ENCODE measurements around the gene ZFYVE27. TPM values are rescaled to one million over a fixed set of nuclear protein-coding genes. Genes with fewer than 3 reads are reported as not detected.

ZFYVE27 gene
- polyA plus RNA-seq, 1 donor from 2014 or later = 135 TPM

DNA sequence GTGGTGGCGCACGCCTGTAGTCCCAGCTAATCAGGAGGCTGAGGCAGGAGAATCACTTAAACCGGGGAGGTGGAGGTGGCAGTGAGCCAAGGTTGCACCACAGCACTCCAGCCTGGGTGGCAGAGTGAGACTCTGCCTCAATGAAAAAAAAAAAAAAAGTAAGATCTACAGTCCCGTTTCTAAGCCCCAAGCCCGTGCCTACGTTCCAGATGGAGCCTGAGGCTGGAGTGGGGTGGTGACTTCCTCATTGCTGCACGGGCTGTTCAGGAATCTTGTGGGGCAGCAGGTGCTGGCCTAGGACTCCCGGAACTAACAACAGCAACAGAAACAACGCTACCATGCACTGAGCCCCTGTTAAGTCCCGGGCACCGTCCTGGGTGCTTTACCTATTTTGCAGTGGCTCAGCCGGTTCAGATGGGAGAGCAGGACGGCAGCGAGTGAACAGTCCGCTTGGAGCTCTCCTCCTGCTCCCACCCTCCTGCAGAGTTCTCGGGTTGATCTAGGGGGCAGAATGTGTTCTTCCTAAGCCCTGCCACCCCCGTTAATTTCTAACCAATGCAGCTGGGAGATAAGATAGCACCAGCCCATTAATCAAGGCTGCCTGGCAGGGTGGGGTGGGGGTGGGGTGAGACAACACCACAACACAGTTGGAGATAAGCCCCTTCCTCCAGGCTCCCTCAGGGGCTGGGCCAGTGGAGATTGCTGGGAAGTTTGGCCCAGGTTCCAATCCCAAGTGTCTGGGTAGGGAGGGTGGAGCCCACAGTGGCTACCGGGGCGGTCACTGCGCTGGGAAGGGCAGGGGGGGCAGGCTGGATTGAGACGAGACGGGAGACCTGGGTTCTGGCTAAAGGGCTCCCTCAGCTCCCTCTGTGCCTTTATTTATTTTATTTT is 51.9 kb downstream of the ZFYVE27 start:
- H3F3A ChIP-seq (ENCODE audit: insufficient read depth, low read length, poor library complexity, severe bottlenecking) = no peaks in the 10 kb centered on the region
- H3K9me3 ChIP-seq (ENCODE audit: low read length) = no peaks in the 10 kb centered on the region
- H3K79me2 ChIP-seq (replicated peaks; ENCODE audit: insufficient read depth, low read length) = no peaks in the 10 kb centered on the region
- H3K4me2 ChIP-seq (ENCODE audit: low read length) = no peak overlapping the region
- no peak overlapping the region for H3K4me3 ChIP-seq (ENCODE audit: low read length)
- H3K9me2 ChIP-seq (ENCODE audit: insufficient read depth, low read length) = no peaks in the 10 kb centered on the region
- no peaks in the 10 kb centered on the region for H4K20me1 ChIP-seq (ENCODE audit: insufficient read depth)
- no peak overlapping the region for H2AFZ ChIP-seq (ENCODE audit: low read depth, low read length)
- no peak overlapping the region for H3K9ac ChIP-seq (ENCODE audit: low read length)
- H3K27ac ChIP-seq (ENCODE audit: low read length) = no peak overlapping the region
- no peaks in the 10 kb centered on the region for H3K36me3 ChIP-seq (ENCODE audit: insufficient read depth, low read length)
- H3K27me3 ChIP-seq (ENCODE audit: insufficient read depth, low read depth, low read length) = no peaks in the 10 kb centered on the region
- no peak for TF ChIP-seq EP300 (conservative IDR thresholded peaks at IDR 0.05; ENCODE audit: poor library complexity, severe bottlenecking)
- TF ChIP-seq REST (IDR thresholded peaks at IDR 0.05; ENCODE audit: borderline replicate concordance) = no peak
- no peak for TF ChIP-seq RAD21 (conservative IDR thresholded peaks at IDR 0.05)
- no peak for TF ChIP-seq MXI1 (conservative IDR thresholded peaks at IDR 0.05; ENCODE audit: poor library complexity, severe bottlenecking)
- TF ChIP-seq TAF1 (IDR thresholded peaks at IDR 0.05; ENCODE audit: low read depth) = no peak
- TF ChIP-seq POLR2AphosphoS5 (IDR thresholded peaks at IDR 0.05) = no peak
- TF ChIP-seq SMC3 (conservative IDR thresholded peaks at IDR 0.05; ENCODE audit: poor library complexity) = no peak
- TF ChIP-seq CTCF (IDR thresholded peaks at IDR 0.05; ENCODE audit: poor library complexity, severe bottlenecking) = no peak
- no peak for TF ChIP-seq EZH2 (IDR thresholded peaks at IDR 0.05; ENCODE audit: borderline replicate concordance, insufficient read depth, low read length, poor library complexity, severe bottlenecking)

GRCh38 chr10:97789770-97790397 is 53.0 kb downstream of the ZFYVE27 start:
- no peak overlapping the region for H3K27ac ChIP-seq (ENCODE audit: low read length)
- H3F3A ChIP-seq (ENCODE audit: insufficient read depth, low read length, poor library complexity, severe bottlenecking) = no peaks in the 10 kb centered on the region
- no peak overlapping the region for H3K4me3 ChIP-seq (ENCODE audit: low read length)
- no peaks in the 10 kb centered on the region for H3K27me3 ChIP-seq (ENCODE audit: insufficient read depth, low read depth, low read length)
- H4K20me1 ChIP-seq (ENCODE audit: insufficient read depth) = no peaks in the 10 kb centered on the region
- H3K4me2 ChIP-seq (ENCODE audit: low read length) = no peak overlapping the region
- no peaks in the 10 kb centered on the region for H3K79me2 ChIP-seq (replicated peaks; ENCODE audit: insufficient read depth, low read length)
- H3K9me3 ChIP-seq (ENCODE audit: low read length) = no peaks in the 10 kb centered on the region
- no peak overlapping the region for H2AFZ ChIP-seq (ENCODE audit: low read depth, low read length)
- H3K36me3 ChIP-seq (ENCODE audit: insufficient read depth, low read length) = no peaks in the 10 kb centered on the region
- no peak overlapping the region for H3K9ac ChIP-seq (ENCODE audit: low read length)
- no peaks in the 10 kb centered on the region for H3K9me2 ChIP-seq (ENCODE audit: insufficient read depth, low read length)
- no peak for TF ChIP-seq REST (IDR thresholded peaks at IDR 0.05; ENCODE audit: borderline replicate concordance)
- no peak for TF ChIP-seq MXI1 (conservative IDR thresholded peaks at IDR 0.05; ENCODE audit: poor library complexity, severe bottlenecking)
- TF ChIP-seq POLR2AphosphoS5 (IDR thresholded peaks at IDR 0.05) = no peak
- TF ChIP-seq EZH2 (IDR thresholded peaks at IDR 0.05; ENCODE audit: borderline replicate concordance, insufficient read depth, low read length, poor library complexity, severe bottlenecking) = no peak
- TF ChIP-seq RAD21 (conservative IDR thresholded peaks at IDR 0.05) = no peak
- TF ChIP-seq SMC3 (conservative IDR thresholded peaks at IDR 0.05; ENCODE audit: poor library complexity) = no peak
- no peak for TF ChIP-seq TAF1 (IDR thresholded peaks at IDR 0.05; ENCODE audit: low read depth)
- TF ChIP-seq EP300 (conservative IDR thresholded peaks at IDR 0.05; ENCODE audit: poor library complexity, severe bottlenecking) = no peak
- no peak for TF ChIP-seq CTCF (IDR thresholded peaks at IDR 0.05; ENCODE audit: poor library complexity, severe bottlenecking)

All from neural cell (in vitro differentiated cells).